Glomerular endothelial cell (primary cell): ENCODE results near the gene DLAT. TPM values are rescaled to one million over a fixed set of nuclear protein-coding genes. Genes with fewer than 3 reads are reported as not detected.
"Not testable (repeated sequence)": the region's sequence is repeated elsewhere in the genome, so short reads cannot be mapped to it uniquely, and the experiment has no call there.

ENCODE experiments used
- DNase-seq: peaks from one replicate; pipeline ENCODE4 v3.0.0-alpha.2; 2011; ENCODE audit warnings: low read depth, low spot score; ENCODE audit errors: extremely low read depth
- total RNA-seq: library from RNA; depleted of rRNA; stranded (reverse); fragments of >200 nt; gene quantifications from 2 replicates; pipeline ENCODE4 v1.2.3, GENCODE V29; 2015

DLAT gene
- total RNA-seq, 1 donor from 2014 or later, result 28.8 TPM

- DNase-seq, result not testable (repeated sequence)
These were observed 21.4 kb downstream of the DLAT start for GRCh38 chr11:112046647-112047046.

- not testable (repeated sequence) for DNase-seq
These were observed 23.0 kb downstream of the DLAT start for GRCh38 chr11:112048256-112048655.

GRCh38 chr11:112049777-112050176 is 24.6 kb downstream of the DLAT start:
- DNase-seq, result no peak

- DNase-seq, result no peak
These were observed 25.5 kb downstream of the DLAT start for GRCh38 chr11:112050721-112051120.

- DNase-seq, result no peak
These were observed 26.6 kb downstream of the DLAT start for GRCh38 chr11:112051768-112052167.

GRCh38 chr11:112057170-112057569 is 32.0 kb downstream of the DLAT start:
- DNase-seq, result no peak

GRCh38 chr11:112058103-112058502 is 32.9 kb downstream of the DLAT start:
- no peak for DNase-seq

- no peak for DNase-seq
These were observed 37.7 kb downstream of the DLAT start for GRCh38 chr11:112062923-112063322.

- DNase-seq, result peak; percentile 80
These were observed 49.0 kb downstream of the DLAT start, which contains the start of the genes NKAPD1 and PIH1D2 for GRCh38 chr11:112073941-112074811. NKAPD1 (plus strand) TSS chr11:112074299; CDS start chr11:112075575, 1,276 bp downstream. PIH1D2 (minus strand) TSS chr11:112074017; CDS start chr11:112073174, 843 bp downstream.

- DNase-seq, result no peak
These were observed 57.5 kb downstream of the DLAT start for GRCh38 chr11:112082729-112083128.

GRCh38 chr11:112085822-112086421 is 60.7 kb downstream of the DLAT start:
- DNase-seq, result no peak

- peak; percentile 94 for DNase-seq
These were observed 61.4 kb downstream of the DLAT start, which contains the start of the genes SDHD and TIMM8B for GRCh38 chr11:112086422-112087191. SDHD (plus strand) TSS chr11:112086873; CDS start chr11:112086908, 35 bp downstream. TIMM8B (minus strand) TSS chr11:112086756; CDS start chr11:112086723, 33 bp downstream.

GRCh38 chr11:112087212-112087611 is 62.0 kb downstream of the DLAT start:
- DNase-seq, result no peak

- not testable (repeated sequence) for DNase-seq
These were observed 70.1 kb downstream of the DLAT start for GRCh38 chr11:112095302-112095701.

- DNase-seq, result no peak
These were observed 71.0 kb downstream of the DLAT start for GRCh38 chr11:112096194-112096593.

GRCh38 chr11:112097734-112098528 is 72.7 kb downstream of the DLAT start:
- DNase-seq, result no peak

- no peak for DNase-seq
These were observed 75.3 kb downstream of the DLAT start for GRCh38 chr11:112100462-112100861.

GRCh38 chr11:112103446-112103845 is 78.2 kb downstream of the DLAT start:
- no peak for DNase-seq

- DNase-seq, result no peak
These were observed 80.9 kb downstream of the DLAT start for GRCh38 chr11:112106070-112106469.
